K562 (cell line): ENCODE measurements around the gene DAPK2. TPM values are rescaled to one million over a fixed set of nuclear protein-coding genes. Genes with fewer than 3 reads are reported as not detected.

Source experiments
- ATAC-seq: fragments of 200-7000 bp; cut with Tn5 transposase; 3 replicates; pipeline ENCODE4 v1.9.1; 2020; ENCODE audit warnings: moderate library complexity
- BruUV-seq: library from RNA; stranded (reverse); fragments of 400-500 nt; replicated peaks from 2 replicates; lab custom pipeline; 2021; lab: Mats Ljungman, UMichigan
- CTCF ChIA-PET: fragments of 300-600 bp; formaldehyde crosslinking; extraction: SDS; loops from one replicate; lab custom pipeline; 2021; ENCODE audit warnings: low intra/inter-chr PET ratio; lab: Yijun Ruan, JAX
- POLR2A ChIA-PET: fragments of 300-600, 350-650 bp; sonication (Branson Sonifier 250); formaldehyde crosslinking; extraction: SDS; loops from one replicate; lab custom pipeline; 2021; ENCODE audit warnings: antibody characterized with exemption, inconsistent platforms; lab: Yijun Ruan, JAX
- DNase-seq, 4 experiments: peaks; one replicate each; pipeline versions ENCODE4 v3.0.0 to v3.0.0-alpha.2; 2011 to 2018; ENCODE audit warnings: low spot score in 3 of 4, mixed read lengths in 3 of 4; ENCODE audit errors: extremely low read depth in 1 of 4
- FAIRE-seq: peaks from 2 replicates; lab custom pipeline; 2011; peaks lifted over from hg19 to GRCh38; lab: Jason Lieb, UNC
- H2AFZ ChIP-seq: 2 replicates; pipeline ENCODE4 v1.6.0; 2011; ENCODE audit warnings: low read depth, low read length, control low read depth, inconsistent platforms
- H3K27ac ChIP-seq: fragments of 200-600 bp; 3 replicates; pipeline ENCODE4 v1.8.0; 2011; ENCODE audit warnings: low read depth, mild to moderate bottlenecking, control low read depth, inconsistent platforms, low read length, moderate library complexity, mixed read lengths; ENCODE audit errors: extremely low read depth
- H3K27me3 ChIP-seq, 2 experiments: fragments of 300-600 bp in 1 of 2; 2 replicates in 1 of 2; 3 replicates in 1 of 2; pipeline versions ENCODE4 v1.6.0 to v1.8.0; 2011; ENCODE audit warnings: inconsistent platforms in 2 of 2, low read length in 2 of 2, mild to moderate bottlenecking in 1 of 2, mixed read lengths in 1 of 2, moderate library complexity in 1 of 2; ENCODE audit not compliant: control insufficient read depth in 2 of 2, insufficient read depth in 2 of 2
- H3K36me3 ChIP-seq: fragments of 300-600 bp; 3 replicates; pipeline ENCODE4 v1.8.0; 2011; ENCODE audit warnings: mild to moderate bottlenecking, low read length, inconsistent platforms; ENCODE audit not compliant: control insufficient read depth, insufficient read depth
- H3K4me1 ChIP-seq, 2 experiments: fragments of 200-600 bp in 1 of 2; replicated peaks in 1 of 2; 2 replicates in 1 of 2; 3 replicates in 1 of 2; pipeline versions ENCODE4 v1.5.1 to v1.8.0; 2011; ENCODE audit warnings: inconsistent platforms in 2 of 2, low read length in 2 of 2, mild to moderate bottlenecking in 1 of 2, mixed read lengths in 1 of 2, moderate library complexity in 1 of 2; ENCODE audit not compliant: control insufficient read depth in 2 of 2, insufficient read depth in 2 of 2
- H3K4me2 ChIP-seq: 2 replicates; pipeline ENCODE4 v1.6.1; 2011; ENCODE audit warnings: low read length, control low read depth, inconsistent platforms, mixed read lengths; ENCODE audit not compliant: insufficient read depth
- H3K4me3 ChIP-seq: fragments of 200-600 bp; sonication (generic), shearing (Covaris generic); 2 replicates; pipeline ENCODE4 v1.5.1; 2016; ENCODE audit warnings: control low read depth, inconsistent platforms
- H3K79me2 ChIP-seq: fragments of 200-600 bp; 3 replicates; pipeline ENCODE4 v1.8.0; 2011; ENCODE audit warnings: low read length, inconsistent platforms; ENCODE audit not compliant: control insufficient read depth, insufficient read depth
- H3K9ac ChIP-seq, 2 experiments: 2 replicates each; pipeline versions ENCODE4 v1.6.0 to v1.6.1; 2011; ENCODE audit warnings: low read depth in 2 of 2, low read length in 2 of 2, control low read depth in 1 of 2, inconsistent platforms in 1 of 2, mild to moderate bottlenecking in 1 of 2, mixed read lengths in 1 of 2; ENCODE audit not compliant: insufficient read depth in 1 of 2
- H3K9me1 ChIP-seq: one replicate; pipeline ENCODE4 v1.6.0; 2011; ENCODE audit warnings: inconsistent platforms, mild to moderate bottlenecking, low read length, moderate library complexity; ENCODE audit not compliant: control insufficient read depth, insufficient read depth
- H3K9me3 ChIP-seq: replicated peaks from 2 replicates; pipeline ENCODE4 v1.5.1; 2011; ENCODE audit warnings: low read depth, low read length, inconsistent platforms; ENCODE audit not compliant: control insufficient read depth, insufficient read depth
- H4K20me1 ChIP-seq: replicated peaks from 2 replicates; pipeline ENCODE4 v1.6.1; 2011; ENCODE audit warnings: low read length, inconsistent platforms, mixed read lengths; ENCODE audit not compliant: control insufficient read depth, insufficient read depth
- BCOR ChIP-seq: fragments of 450-650 bp; IDR thresholded peaks from 2 replicates; pipeline ENCODE4 v1.6.1; 2016
- E2F8 ChIP-seq: fragments of 450-650 bp; IDR thresholded peaks from 2 replicates; pipeline ENCODE4 v1.7.1; 2018; ENCODE audit warnings: mild to moderate bottlenecking, low read depth; ENCODE audit not compliant: partially characterized antibody
- RBM25 ChIP-seq: fragments of 200-400 bp; formaldehyde crosslinking; IDR thresholded peaks from 2 replicates; pipeline ENCODE4 v1.6.1; 2018; ENCODE audit warnings: low read length, low read depth, moderate library complexity; ENCODE audit not compliant: severe bottlenecking
- ZC3H4 ChIP-seq: sonication (generic); formaldehyde crosslinking; IDR thresholded peaks from 2 replicates; pipeline ENCODE4 v1.9.0; 2021; ENCODE audit warnings: missing genetic modification reagents, borderline replicate concordance
- in situ Hi-C: fragments of 300-500 bp; cut with MboI; formaldehyde crosslinking; loops from 4 replicates; pipeline ENCODE4 v1.15.0; 2018; ENCODE audit warnings: inconsistent platforms, mixed read lengths
- intact Hi-C: fragments of 100-400 bp; cut with micrococcal nuclease; formaldehyde crosslinking; loops from 2 replicates; pipeline ENCODE4 v1.14.2; 2022
- polyA plus RNA-seq, 8 experiments: library from polyadenylated mRNA; depleted of rRNA in 4 of 8; stranded (reverse) in 5 of 8; unstranded in 3 of 8; fragments of >200 nt; fragmentation: Nextera tagmentation in 2 of 8; fragmentation: Illumina TruSeq in 1 of 8; extraction: Ambion mirVana in 2 of 8; extraction: Trizol in 1 of 8; gene quantifications; 2 replicates each; pipeline versions ENCODE4 v1.2.1 to v1.2.3, GENCODE V29; 2011 to 2014; ENCODE audit warnings: inconsistent platforms in 1 of 8, missing spikeins in 1 of 8
- total RNA-seq, 7 experiments: library from RNA; depleted of rRNA in 6 of 7; stranded (reverse); fragments of >200 nt in 6 of 7; fragmentation: Illumina TruSeq in 2 of 7; extraction: Trizol in 2 of 7; gene quantifications; 2 replicates each; pipeline versions ENCODE4 v1.2.1 to v1.2.3, GENCODE V29; 2011 to 2021; ENCODE audit warnings: low replicate concordance in 1 of 7

DAPK2 gene
- total and polyA plus RNA-seq, 9 of the 15 experiments (the other 6 are each of a cell fraction or from before 2014, with no cell fraction given), result 0.14 to 5.2 (median 2.2) TPM

GRCh38 chr15:64008177-64008576 lies 38.1 kb downstream of the DAPK2 start:
- BruUV-seq, result no TSS peak
- Histone ChIP-seq H3K9me1 (no peaks in the 10 kb centered on the region), H3K27ac (no peak overlapping the region), H3K9me3 (no peaks in the 10 kb centered on the region), H4K20me1 (no peaks in the 10 kb centered on the region), H3K4me2 (no peak overlapping the region), H2AFZ (no peak overlapping the region), H3K9ac (no peak overlapping the region), H3K4me1 (peaks cover 7 to 33% of the 10 kb centered on the region in 2 experiments; a peak in 4 of 5 replicates), H3K79me2 (no peaks in the 10 kb centered on the region), H3K27me3 (no peaks in the 10 kb centered on the region), H3K36me3 (no peaks in the 10 kb centered on the region), H3K4me3 (no peak overlapping the region)
- POLR2A ChIA-PET, result interaction anchor here (1.1 to 1.2 kb wide), 2 partner anchors 13 to 21 kb away, joined by 3 read pairs; no protein-coding TSS in a partner anchor
- DNase-seq, result no peak
- ATAC-seq, result no peak
- CTCF ChIA-PET, result no interaction called here
- no peak for FAIRE-seq
- intact Hi-C loops, result no loop called here
- TF ChIP-seq E2F8, result no peak
- peak; percentile 66; the same call in 1 of the 2 replicates for TF ChIP-seq BCOR
- no peak for TF ChIP-seq ZC3H4 (CRISPR knock-in tag)
- peak; percentile 85 for TF ChIP-seq RBM25
- in situ Hi-C loops, result no loop called here
